Measurements from ENCODE around the gene TMEM135.
"Not testable (repeated sequence)": the region's sequence is repeated elsewhere in the genome, so short reads cannot be mapped to it uniquely, and the experiment has no call there.

The TMEM135 gene

DNA sequence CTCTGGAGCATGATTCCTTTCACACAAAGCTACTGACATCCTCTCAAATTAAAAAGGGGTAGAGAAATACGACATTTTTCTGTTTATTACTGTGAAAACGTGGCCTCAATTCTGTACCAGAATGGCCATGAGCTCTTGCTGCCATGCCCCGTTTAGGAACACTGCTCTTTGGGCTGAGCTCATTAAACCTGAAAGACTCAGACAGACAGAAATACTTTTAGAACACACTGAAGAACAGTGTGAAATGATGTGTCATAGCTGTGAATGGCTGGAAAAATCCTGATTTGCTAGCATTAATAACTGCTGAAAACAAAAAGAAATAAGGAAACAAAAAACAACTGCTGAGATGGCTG, 32.2 kb upstream of the TMEM135 start:
- FAIRE-seq: no peak
- DNase-seq (ENCODE audit: insufficient read length): no peak
- TF ChIP-seq POLR2AphosphoS5 (IDR thresholded peaks at IDR 0.05; ENCODE audit: low read depth, low read length) (no peak), TAF1 (IDR thresholded peaks at IDR 0.05; ENCODE audit: borderline replicate concordance, low read depth, low read length) (no peak), POLR2A (IDR thresholded peaks at IDR 0.05; ENCODE audit: low read depth, low read length) (no peak)

DNA sequence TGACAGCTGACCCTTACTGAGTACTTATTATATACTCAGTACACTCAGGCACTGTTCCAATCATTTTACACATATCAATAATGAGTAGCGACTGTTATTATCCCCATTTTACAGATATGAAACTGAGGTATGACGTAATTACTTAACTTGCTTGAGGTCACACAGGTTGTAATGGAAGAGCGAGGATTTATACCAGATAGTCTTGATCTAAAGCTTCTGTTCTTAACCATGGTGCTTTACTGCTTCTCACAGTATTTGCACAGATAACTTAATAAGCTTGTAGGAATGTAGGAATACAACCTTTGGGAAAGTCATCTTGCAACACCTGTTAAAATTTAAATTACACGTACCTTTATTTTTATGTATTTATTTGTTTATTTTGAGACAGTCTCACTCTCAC, 31.7 kb upstream of the TMEM135 start:
- FAIRE-seq: no peak
- TF ChIP-seq TAF1 (IDR thresholded peaks at IDR 0.05; ENCODE audit: borderline replicate concordance, low read depth, low read length) (no peak), POLR2AphosphoS5 (IDR thresholded peaks at IDR 0.05; ENCODE audit: low read depth, low read length) (no peak), POLR2A (IDR thresholded peaks at IDR 0.05; ENCODE audit: low read depth, low read length) (no peak)
- no peak for DNase-seq (ENCODE audit: insufficient read length)

DNA sequence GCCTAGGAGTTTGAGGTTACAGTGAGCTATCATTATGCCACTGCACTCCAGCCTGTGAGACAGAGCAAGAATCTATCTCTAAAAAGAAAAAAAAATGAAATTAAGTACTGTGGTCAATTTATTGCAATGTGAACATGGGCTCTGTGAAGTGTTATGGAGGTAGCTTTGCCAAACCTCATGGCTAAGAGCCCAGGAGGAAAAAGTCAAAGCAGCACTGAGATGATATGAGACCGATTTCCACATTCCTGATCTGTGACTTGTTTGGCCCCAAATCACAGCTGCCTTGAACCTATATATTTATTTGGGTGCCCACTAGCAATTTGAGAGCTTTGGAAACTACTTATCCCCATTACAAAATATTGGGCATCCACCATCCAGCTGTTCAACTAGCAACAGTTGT, 29.8 kb upstream of the TMEM135 start:
- TF ChIP-seq POLR2AphosphoS5 (IDR thresholded peaks at IDR 0.05; ENCODE audit: low read depth, low read length) (no peak), POLR2A (IDR thresholded peaks at IDR 0.05; ENCODE audit: low read depth, low read length) (no peak), TAF1 (IDR thresholded peaks at IDR 0.05; ENCODE audit: borderline replicate concordance, low read depth, low read length) (no peak)
- DNase-seq (ENCODE audit: insufficient read length): no peak
- no peak for FAIRE-seq

- TF ChIP-seq TAF1 (IDR thresholded peaks at IDR 0.05; ENCODE audit: borderline replicate concordance, low read depth, low read length) (no peak), POLR2AphosphoS5 (IDR thresholded peaks at IDR 0.05; ENCODE audit: low read depth, low read length) (no peak), POLR2A (IDR thresholded peaks at IDR 0.05; ENCODE audit: low read depth, low read length) (no peak)
- FAIRE-seq (no peak), DNase-seq (ENCODE audit: insufficient read length) (no peak)
Measured at GRCh38 chr11:87012089-87012488, 25.6 kb upstream of the TMEM135 start.

DNA sequence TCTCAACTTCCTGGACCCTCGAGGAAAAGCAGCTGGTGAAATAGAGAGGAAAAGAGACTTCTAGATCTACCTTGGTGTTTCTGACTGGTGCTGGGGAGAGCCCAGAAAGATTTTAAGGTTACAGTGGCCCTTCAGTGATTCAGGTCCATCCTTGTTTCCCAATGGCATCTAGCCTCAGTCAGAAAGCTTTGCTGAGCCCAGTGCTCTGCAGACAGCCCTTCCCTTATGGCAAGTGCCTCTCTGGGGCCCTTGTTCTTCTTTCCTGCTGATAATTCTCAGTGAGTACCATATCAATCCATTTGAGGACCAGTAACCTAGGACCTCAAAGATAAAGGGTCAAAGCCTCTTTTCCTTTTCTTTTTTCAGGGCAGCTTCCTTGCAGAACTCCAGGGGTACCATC, 25.1 kb upstream of the TMEM135 start:
- no peak for TF ChIP-seq TAF1 (IDR thresholded peaks at IDR 0.05; ENCODE audit: borderline replicate concordance, low read depth, low read length)
- DNase-seq (ENCODE audit: insufficient read length) (no peak), FAIRE-seq (no peak)

DNA sequence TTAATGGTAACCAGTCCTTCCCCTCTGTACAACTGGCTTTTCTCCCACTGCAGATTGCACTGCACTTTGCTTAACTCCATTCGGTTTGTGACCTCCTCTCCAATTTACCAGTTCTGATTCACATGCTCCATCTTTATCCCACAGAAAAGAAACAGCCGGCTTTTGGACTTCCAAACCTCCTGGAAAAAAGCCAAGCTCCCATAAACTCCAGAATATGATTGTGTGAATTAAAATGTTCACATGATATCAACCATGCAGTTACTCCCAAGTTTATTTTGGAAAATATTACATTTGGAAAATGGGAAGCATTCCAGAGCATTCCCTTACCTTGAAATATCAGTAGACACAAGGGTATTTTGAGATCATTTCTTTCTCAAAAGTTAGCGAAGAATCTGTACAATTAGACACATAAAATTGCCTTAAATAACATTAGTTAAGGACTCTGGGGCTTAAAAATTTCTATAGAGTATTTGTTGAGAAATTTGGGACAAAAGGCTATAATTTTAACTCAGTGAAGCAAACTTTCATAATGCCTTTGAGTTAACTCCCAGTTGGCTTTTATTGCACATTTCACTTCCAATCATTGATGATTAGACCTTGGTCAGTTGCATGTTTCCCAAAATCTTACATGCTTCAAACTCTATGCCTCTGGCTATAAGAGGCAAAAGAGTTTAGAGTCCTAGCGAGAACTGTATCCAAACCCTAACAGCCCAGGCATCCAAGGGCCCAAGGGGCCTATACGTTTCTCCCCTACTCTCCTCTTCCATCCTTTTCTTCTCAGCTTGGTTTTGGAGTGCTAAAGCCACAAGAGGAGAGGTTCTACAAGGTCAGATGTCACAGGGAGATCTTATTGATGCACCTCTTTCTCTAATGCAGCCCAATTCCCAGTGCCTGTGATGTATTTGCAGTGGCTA, 23.6 kb upstream of the TMEM135 start:
- TF ChIP-seq POLR2A (IDR thresholded peaks at IDR 0.05; ENCODE audit: low read depth, low read length) (no peak), POLR2AphosphoS5 (IDR thresholded peaks at IDR 0.05; ENCODE audit: low read depth, low read length) (no peak), TAF1 (IDR thresholded peaks at IDR 0.05; ENCODE audit: borderline replicate concordance, low read depth, low read length) (no peak)
- no peak for FAIRE-seq
- DNase-seq (ENCODE audit: insufficient read length): no peak

DNA sequence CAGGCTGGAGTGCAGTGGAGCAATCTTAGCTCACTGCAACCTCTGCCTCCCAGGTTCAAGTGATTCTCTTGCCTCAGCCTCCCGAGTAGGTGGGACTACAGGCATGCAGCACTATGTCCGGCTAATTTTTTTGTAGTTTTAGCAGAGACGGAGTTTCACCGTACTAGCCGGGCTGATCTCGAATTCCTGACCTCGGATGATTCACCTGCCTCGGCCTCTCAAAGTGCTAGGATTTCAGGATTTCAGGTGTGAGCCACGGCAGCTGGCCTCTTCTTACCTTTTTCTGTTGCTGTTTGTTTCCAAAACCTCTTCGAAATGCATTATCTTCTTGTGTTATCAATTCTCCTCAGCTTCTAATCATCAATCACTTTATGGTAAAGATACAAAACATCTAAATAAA, 22.1 kb upstream of the TMEM135 start:
- FAIRE-seq (no peak), DNase-seq (ENCODE audit: insufficient read length) (no peak)
- TF ChIP-seq POLR2AphosphoS5 (IDR thresholded peaks at IDR 0.05; ENCODE audit: low read depth, low read length): no peak
- TF ChIP-seq TAF1 (IDR thresholded peaks at IDR 0.05; ENCODE audit: borderline replicate concordance, low read depth, low read length): no peak

DNA sequence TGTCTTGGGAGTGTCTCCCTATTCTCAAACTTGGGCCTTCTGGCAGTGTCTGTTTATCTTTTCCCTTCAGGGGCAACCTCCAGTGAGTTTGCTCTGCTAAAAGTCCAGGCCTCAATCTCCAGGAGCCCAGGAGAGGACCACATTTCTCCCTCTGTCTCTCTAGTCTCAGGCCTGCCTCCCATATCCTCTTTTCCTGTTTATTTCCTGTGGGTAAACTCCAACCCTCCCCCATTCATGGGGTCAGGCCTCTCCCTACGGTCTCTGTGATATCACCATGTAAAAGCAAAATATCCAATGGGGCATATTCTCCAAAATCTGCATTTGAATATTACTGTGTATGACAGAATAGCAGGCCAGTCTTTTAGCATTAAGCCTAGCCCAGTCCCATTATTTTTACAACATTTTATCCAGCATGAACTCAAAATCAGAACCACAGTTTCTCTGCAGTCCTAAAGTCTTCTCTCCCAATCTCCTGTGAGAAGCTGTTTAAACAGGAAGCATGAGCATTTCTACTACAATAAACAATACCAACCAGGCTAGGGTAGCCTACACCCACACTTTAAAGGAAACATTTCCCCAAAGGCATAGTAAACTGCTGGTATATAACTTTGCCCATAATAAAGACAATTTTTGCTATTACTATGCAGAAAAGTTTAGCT, 18.0 kb upstream of the TMEM135 start:
- FAIRE-seq (no peak), DNase-seq (ENCODE audit: insufficient read length) (no peak)
- TF ChIP-seq POLR2A (IDR thresholded peaks at IDR 0.05; ENCODE audit: low read depth, low read length) (no peak), POLR2AphosphoS5 (IDR thresholded peaks at IDR 0.05; ENCODE audit: low read depth, low read length) (no peak), TAF1 (IDR thresholded peaks at IDR 0.05; ENCODE audit: borderline replicate concordance, low read depth, low read length) (no peak)

GRCh38 chr11:87020336-87020735, 17.4 kb upstream of the TMEM135 start:
- DNase-seq (ENCODE audit: insufficient read length) (no peak), FAIRE-seq (no peak)
- no peak for TF ChIP-seq TAF1 (IDR thresholded peaks at IDR 0.05; ENCODE audit: borderline replicate concordance, low read depth, low read length)
- no peak for TF ChIP-seq POLR2AphosphoS5 (IDR thresholded peaks at IDR 0.05; ENCODE audit: low read depth, low read length)
- no peak for TF ChIP-seq POLR2A (IDR thresholded peaks at IDR 0.05; ENCODE audit: low read depth, low read length)

DNA sequence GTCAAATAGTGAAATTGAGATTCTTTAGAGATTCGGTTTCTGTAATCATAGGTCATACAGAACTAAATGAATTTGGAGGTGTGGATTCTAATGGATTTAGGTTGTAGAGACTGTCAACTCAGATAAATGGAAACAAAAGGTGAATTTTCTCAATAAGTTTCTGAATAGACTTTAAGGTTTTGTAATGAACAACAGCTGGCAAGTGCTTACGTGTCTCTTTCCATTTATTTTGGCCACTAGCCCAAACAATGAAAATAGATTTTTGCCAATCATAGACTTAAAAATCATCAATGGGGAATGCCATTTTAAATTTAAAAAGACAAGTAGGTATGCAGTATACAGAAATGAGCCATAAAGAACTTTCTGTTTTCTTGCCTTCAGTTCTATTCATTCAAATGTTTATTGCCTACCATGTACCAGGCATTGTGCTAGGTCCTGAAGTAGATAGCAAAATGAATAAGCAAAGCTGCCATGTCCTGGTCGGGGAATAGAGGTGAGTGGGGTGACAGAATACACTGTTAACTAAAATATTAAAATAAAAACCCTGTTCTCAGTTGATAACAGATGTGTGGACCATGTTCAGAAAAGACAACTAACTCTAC, 16.9 kb upstream of the TMEM135 start:
- DNase-seq (ENCODE audit: insufficient read length) (no peak), FAIRE-seq (no peak)
- TF ChIP-seq POLR2A (IDR thresholded peaks at IDR 0.05; ENCODE audit: low read depth, low read length) (no peak), TAF1 (IDR thresholded peaks at IDR 0.05; ENCODE audit: borderline replicate concordance, low read depth, low read length) (no peak), POLR2AphosphoS5 (IDR thresholded peaks at IDR 0.05; ENCODE audit: low read depth, low read length) (no peak)

GRCh38 chr11:87022254-87022653, 15.5 kb upstream of the TMEM135 start:
- no peak for TF ChIP-seq TAF1 (IDR thresholded peaks at IDR 0.05; ENCODE audit: borderline replicate concordance, low read depth, low read length)
- TF ChIP-seq POLR2A (IDR thresholded peaks at IDR 0.05; ENCODE audit: low read depth, low read length): no peak
- TF ChIP-seq POLR2AphosphoS5 (IDR thresholded peaks at IDR 0.05; ENCODE audit: low read depth, low read length): no peak
- DNase-seq (ENCODE audit: insufficient read length) (no peak), FAIRE-seq (no peak)

DNA sequence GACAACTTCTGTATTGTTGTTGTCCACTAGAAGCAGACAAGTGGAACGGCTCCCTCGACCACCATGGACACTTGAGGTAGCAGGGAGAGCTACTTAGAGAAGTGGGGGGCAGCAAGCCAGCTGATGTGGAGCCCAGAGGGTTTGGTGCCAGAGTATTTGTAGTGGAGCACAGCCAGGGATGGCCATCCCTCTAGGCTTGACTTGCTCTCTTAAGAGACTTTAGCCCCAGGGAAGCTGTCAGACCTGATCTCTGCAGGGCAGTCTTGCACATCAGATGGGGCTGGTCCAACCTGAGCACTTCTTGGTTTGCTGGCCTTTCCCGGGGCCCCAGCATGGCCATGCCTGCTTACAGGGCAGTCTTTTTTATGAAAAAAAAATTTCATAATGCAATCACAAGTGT, 15.0 kb upstream of the TMEM135 start:
- no peak for DNase-seq (ENCODE audit: insufficient read length)
- TF ChIP-seq POLR2AphosphoS5 (IDR thresholded peaks at IDR 0.05; ENCODE audit: low read depth, low read length) (no peak), POLR2A (IDR thresholded peaks at IDR 0.05; ENCODE audit: low read depth, low read length) (no peak), TAF1 (IDR thresholded peaks at IDR 0.05; ENCODE audit: borderline replicate concordance, low read depth, low read length) (no peak)
- no peak for FAIRE-seq

DNA sequence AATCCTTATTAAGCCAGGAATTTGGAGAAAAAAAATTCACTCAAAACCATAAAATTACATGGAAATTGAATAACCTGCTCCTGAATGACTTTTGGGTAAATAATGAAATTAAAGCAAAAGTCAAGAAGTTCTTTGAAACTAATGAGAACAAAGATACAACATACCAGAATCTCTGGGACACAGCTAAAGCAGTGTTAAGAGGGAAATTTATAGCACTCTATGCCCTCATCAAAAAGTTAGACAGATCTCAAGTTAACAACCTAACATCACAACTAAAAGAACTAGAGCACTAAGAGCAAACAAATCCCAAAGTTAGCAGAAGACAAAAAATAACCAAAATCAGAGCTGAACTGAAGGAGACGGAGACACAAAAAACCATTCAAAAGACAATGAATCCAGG, 11.3 kb upstream of the TMEM135 start:
- not testable (repeated sequence) for FAIRE-seq; DNase-seq (ENCODE audit: insufficient read length)
